ENCODE results near the gene ELAC2.
"Not testable (repeated sequence)": the region's sequence is repeated elsewhere in the genome, so short reads cannot be mapped to it uniquely, and the experiment has no call there.

ELAC2 gene

DNA sequence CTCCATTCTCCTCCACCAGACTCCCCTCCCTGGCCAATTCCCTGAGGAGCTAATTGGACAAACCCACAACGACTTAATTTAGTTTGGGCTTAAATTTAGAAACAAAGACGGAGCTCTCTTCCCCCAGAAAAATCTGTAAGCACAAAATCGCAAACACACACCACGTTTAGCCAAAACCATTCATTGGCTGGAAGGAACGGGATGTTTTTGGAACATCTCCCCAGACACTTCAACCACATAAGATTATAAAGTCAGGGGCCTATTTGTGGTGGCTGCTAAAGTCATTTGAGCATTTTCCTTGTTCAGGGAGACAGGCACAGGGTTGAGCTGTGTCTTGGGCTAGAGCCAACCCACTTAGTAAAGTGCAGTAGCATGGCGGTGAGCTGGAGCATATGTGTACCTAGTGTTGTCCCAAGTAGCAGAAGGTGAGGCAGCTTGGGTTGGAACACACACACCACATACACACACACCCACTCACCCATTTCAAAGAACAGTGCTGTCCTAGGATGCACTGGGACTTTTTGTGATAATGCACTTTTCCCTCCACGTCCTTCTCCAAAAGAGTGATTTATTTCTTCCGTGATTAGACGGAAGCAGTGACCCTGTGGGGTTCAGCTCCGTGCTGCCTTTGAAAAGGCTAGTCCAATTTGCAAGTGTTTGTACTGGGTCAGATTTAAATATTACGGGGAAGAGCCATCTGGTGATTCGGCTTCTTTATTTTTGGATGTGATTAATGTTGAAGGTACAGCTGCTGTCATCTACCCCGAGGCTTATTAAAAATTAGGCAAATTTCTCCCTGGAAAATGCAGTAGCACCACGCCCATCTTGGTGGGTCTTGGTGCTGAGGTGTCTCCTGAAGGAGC lies 32.2 kb downstream of the ELAC2 start:
- DNase-seq: peak; percentile 64

DNA sequence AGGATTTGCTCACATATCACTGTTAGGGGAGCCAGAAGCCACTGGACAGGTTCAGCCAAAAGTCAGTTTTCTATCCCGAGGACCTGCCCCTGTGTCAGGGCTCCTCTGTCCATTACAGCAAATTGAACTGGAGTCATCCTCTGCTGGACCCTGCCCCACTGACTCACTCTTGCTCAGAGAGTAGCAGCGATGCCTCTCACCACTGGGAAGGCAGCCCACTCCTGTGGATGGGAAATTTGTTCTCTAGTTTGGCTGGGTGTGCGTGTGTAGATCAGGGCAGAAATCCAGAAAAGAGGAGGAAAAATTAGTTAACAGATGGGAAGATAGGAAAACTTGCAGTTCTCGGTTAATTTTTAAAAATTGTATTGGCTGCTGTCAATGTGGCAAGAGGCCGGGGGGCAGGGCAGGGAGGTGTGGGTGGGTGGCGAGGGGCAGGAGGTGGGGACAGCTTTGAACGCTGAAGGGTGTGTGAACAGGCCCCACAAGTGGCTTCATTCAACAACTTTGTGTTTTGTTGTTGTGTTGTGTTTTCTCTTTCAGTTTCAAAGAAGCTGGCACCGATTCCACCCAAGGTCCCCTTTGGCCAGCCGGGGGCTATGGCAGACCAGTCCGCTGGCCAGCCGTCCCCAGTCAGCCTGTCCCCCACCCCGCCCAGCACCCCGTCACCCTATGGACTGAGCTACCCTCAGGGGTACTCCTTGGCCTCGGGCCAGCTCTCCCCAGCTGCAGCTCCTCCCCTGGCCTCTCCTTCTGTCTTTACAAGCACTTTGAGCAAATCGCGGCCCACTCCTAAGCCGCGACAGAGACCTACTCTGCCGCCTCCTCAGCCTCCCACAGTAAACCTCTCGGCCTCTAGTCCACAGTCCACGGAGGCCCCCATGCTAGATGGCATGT lies 33.6 kb downstream of the ELAC2 start:
- no peak for DNase-seq

DNA sequence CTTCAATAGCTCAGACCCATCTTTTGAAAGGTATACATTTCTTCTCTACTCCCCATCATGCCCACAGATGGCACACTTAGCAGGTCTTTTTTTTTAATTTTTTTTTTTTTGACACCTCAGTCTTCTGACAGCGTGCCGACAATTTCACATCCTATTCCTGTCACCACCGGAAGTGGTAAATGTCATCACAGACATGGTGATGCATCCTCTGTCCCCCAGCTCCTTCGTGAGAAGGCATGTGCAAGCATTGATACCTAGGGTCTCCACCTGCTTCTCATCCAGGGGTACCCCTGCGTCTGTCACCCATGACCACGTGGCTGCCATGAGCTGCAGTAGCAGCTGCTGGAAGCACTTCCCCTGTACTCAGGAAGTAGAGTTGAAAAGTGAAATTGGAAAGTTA lies 35.6 kb downstream of the ELAC2 start:
- no peak for DNase-seq

DNA sequence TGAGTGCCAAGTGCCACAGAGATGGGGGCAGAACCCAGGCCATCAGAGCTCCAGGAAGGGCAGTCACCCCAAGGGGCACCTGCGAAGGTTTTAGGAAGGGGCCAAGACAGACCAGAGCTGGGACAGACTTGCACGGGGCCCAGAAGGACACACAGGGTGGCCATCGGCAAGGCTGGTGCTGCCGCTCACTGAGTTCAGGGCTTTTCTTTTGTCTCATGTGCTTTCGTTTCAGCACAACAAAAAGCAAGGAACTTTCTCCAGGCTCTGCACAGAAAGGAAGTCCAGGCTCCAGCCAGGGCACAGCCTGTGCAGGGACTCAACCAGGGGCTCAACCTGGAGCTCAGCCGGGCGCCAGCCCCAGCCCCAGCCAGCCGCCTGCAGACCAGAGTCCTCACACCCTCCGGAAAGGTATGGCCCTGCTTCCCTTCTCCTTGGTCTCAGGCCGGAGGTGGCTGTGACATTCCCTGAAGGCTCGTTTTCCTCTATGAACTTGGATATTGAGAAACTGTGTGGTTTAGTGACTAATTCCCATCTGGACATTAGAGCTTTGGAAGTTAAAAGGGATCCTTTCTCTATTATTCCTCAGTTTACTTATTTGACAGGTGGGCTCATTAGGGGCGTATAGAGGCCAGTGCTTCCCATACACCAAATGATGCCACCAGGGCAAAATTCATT lies 37.9 kb downstream of the ELAC2 start:
- DNase-seq: no peak

DNA sequence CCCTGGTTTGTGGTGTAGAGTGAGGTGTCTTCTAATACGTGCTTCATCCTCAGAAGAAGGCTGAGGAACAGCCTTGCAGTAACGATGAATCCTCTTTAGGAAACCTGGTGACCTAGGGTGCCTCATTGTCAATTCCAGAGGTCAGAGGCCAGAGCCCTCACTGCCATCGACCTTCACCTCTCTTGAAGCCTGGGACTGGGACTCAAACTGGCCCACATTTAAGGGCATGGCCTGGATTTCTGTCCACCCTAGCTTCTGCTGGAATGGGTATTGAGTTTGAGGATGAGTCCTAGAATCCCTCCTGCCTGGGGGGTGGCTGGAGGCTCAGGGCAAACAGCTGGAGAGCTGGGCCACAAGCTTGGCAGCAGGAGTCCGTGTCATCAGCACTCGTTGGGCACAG lies 38.6 kb downstream of the ELAC2 start:
- no peak for DNase-seq

DNA sequence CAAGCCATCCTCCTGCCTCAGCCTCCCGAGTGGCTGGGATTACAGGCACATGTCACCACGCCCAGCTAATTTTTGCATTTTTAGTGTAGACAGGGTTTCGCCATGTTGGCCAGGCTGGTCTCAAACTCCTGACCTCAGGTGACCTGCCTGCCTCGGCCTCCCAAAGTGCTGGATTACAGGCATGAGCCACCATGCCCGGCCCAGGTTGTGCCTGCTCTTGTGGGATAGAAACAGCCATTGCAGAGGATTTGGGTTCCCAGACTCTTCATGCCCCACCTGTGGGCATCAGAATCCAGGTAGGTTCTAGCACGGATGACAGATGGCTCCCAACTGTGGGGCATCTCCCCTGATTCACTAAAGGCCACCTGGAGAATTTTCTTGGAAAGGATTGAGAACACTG lies 39.0 kb downstream of the ELAC2 start:
- not testable (repeated sequence) for DNase-seq

DNA sequence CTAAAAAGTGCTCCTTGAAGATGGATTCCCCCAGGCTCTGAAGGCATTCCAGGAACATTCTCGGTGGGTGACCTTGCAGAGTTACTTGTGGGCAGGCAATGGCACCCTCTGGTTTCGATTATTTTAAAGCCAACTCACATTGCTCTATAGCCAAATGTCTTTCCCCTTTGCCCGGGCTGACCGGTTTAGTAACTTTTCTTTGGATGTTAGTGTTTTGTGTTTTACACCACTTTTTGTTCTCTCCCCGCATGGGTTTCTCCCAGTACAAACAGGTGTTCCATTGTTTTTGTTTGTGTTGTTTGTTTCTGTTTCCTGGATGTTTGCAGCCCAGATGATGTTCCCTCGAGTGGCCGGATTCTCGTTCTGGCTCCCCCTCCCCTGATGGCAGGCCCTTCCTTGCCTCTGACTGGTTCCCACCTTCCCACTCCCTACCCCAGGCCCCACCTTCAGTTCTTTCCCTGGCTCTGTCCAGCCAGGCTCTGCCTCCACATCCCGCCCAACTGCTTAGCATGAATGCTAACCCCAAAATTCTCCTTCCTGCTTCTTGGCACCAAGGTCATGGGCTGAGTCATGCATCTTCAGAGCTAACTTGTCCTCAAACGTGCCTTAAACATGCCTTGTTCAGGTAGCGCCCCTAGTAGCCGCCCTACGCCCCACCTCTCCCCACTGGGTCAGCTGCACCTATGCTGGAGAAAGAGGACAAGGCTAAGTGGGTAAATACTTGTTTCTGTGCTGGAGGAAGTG lies 40.6 kb downstream of the ELAC2 start:
- no peak for DNase-seq

DNA sequence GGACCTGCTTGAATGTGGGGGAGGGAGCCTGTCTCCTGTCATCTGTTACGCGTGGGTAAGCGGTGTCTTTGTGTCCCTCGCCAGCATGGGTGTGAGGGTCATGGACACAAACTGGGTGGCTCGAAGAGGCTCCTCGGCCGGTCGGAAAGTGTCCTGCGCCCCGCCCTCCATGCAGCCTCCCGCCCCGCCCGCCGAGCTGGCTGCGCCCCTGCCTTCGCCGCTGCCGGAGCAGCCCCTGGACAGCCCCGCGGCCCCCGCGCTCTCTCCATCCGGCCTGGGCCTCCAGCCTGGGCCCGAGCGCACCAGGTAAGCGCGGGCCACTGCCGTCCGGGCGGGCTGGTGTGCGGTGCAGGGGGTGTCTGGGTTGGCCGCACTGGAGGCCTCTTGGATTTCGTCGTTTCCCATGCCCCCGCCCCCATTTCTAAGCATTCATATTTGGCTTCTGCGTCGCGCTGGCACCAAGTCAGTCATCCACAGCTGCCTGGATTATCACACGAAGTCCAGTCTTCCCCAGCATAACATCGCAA lies 43.8 kb downstream of the ELAC2 start:
- no peak for DNase-seq

DNA sequence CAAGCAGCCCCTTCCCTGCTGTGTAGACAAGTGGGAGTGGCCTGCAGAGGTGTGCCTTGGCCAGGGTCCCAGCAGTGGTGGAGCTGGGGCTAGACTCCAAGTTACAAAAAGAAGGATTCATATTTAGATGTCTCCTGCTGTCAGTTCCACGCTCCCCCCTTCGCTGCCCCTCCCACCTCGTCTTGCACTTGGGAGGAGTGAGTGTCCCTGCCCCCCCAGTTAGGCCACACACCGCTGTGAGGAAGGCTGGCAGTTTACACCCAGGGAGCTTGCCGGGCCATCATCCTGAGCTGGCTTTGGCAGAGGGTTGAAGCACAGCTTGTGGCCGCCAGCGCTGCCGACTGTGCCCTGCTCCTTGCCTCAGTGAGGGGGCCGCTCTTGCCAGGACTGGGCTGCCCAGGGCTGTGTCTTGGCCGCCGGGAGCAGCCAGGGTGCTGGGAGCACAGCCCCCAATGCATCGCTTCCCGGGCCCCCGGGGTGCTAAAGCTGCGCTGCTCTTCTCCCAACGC lies 44.3 kb downstream of the ELAC2 start:
- no peak for DNase-seq

DNA sequence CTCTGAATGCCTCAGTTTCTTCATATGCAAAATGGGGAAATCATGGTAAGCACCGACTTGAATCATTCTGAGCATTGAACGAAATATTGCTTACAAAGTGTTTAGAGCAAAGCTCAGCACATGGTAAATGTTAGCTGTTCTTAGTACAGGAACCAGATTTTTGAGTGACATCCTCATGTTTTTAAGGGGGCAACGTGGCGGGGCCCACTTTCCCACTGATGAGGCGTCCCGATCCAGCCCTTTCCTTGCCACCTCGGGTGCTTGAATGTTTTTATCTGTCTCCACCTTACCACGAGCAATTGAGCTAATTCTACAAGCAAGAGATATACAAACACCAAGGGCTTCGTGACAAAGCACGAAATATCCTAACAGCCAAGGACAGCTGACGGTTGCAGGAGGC lies 49.9 kb downstream of the ELAC2 start:
- DNase-seq: no peak

DNA sequence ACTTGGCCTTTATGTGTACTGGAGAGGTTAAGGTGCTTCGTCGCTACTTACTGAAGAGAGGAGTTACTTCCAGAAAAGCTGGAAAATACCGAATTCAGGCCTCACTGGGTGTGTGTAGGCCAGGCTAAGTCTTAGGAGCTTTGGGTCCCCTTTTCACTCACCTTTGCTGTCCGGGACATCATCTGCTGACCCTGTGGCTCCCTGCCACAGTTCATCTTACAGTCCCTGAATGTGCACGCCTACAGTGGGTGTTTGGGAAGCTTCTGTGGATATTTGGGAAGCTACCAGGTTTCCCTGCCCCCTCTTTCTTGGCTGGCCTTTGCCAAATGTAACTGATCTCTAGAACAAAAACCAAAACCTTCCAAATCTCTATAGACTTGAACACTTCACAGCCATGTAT lies 51.4 kb downstream of the ELAC2 start:
- no peak for DNase-seq

DNA sequence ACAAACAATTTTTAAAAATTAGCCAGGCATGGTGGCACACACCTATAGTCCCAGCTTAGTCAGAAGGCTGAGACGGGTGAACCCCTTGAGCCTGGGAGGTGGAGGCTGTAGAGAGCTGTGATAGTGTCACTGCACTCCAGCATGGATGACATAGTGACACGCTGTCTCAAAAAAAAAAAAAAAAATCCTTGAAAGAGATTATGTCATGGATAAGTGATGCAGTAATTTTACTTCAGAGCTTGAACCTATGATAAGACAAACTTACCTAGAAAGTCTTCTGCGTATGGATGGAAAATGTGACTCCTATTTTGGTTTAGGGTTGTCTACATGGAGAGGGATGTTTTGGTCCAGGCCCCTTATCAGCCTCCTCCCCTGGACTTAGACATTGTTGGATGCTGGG lies 51.8 kb downstream of the ELAC2 start:
- DNase-seq: no peak

DNA sequence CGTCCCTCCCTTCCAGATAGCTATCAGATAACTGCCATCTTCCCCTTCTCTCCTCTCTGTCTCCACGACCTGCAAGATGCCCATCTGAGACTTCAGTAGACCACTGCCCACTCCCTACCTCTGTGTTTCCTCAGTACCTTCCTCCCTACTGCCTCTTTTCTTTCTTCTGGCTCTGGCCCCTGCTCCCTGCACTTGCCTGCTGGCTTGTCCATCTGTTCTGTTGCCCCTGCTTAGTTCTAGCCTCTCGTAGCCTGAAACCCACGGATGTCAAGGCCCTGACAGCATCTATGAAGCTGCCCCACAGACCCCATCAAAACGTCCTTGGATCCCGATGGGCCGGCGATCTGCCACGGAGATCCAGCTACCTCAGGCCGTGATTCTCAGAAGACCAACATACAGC lies 53.0 kb downstream of the ELAC2 start:
- no peak for DNase-seq

DNA sequence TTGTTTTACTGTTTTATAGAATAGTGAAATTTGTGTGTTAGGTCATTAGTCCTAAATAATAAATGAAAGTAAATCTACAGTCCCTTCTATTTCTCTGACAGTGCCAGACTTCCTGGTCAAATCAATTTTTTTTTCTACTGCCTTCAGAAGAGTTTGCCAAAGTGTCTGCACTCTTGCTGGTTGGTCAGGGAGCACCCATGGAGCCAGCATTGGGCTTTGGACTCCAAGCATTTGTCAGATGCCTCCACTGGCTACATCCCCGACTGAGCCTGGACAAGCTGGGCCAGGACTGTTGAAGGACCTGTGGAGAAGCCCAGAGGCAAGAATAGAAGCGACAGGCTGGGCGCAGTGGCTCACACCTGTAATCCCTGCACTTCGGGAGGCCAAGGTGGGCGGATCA lies 53.7 kb downstream of the ELAC2 start:
- DNase-seq: no peak

DNA sequence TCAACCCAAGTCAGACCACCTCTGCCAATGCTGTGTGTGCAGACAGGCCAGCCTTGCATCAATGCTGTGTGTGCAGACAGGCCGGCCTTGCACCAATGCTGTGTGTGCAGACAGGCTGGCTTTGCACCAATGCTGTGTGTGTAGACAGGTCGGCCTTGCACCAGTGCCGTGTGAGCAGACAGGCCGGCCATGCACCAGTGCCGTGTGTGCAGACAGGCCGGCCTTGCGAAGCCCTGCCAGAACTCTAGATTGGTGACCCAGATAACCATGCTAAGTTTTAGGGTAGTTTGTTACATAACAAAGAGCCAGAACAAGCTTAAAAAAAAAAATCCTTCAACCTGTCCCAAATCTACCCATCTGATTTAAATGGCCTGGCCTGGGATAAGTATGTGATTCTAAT lies 54.3 kb downstream of the ELAC2 start:
- no peak for DNase-seq

DNA sequence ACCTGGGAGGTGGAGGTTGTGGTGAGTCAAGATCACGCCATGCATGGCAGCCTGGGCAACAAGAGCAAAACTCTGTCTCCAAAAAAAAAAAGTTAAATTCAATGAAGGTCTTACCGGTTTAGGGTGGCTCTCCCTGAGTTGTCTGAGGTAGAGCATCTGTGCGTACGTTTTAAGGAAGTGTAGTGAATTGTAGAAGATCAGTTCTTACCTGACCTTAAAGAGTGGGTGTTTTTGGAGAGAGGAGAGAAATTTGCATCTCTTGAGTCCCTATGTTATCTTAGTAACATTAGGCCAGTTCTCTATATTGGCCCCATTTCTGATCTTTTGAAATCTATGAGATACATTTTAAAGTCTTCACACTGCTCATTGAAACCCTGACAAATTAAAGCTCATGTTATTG lies 56.2 kb downstream of the ELAC2 start:
- no peak for DNase-seq

DNA sequence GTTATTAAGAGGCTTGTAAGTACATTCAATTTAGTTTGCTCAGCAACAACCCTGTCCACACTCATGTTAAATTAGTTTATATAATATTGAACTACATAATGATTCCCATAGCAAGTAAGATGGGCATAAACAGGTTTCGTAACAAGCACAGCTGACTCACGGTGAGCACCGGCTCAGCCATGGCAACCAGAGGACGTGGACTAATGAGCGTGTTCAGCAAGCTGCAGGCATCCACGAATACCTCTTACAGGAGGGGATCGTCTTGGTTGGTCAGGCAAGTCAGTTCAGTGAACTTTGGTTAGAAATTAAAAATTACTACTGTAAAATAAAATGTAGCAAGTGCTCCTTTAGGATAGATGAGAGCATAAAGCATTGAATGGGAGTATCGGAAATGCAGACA lies 58.4 kb downstream of the ELAC2 start:
- DNase-seq: no peak

DNA sequence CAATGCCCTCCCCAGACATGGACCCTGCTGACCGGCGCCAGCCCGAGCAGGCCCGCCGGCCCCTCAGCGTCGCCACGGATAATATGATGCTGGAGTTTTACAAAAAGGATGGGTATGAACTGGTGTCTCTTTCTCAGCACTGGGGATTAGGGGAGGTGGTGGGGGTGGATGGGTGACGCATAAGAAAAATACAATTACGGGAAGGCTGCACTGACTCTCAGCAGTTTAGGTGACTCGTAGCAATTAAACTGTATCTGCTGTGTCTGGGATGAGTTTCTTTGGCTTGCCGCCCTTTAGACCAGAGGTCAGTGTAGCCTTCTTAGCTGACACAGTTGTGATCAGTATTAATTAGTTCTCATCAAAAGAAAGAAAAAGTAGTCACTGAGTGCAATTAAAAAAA lies 59.0 kb downstream of the ELAC2 start:
- DNase-seq: no peak

DNA sequence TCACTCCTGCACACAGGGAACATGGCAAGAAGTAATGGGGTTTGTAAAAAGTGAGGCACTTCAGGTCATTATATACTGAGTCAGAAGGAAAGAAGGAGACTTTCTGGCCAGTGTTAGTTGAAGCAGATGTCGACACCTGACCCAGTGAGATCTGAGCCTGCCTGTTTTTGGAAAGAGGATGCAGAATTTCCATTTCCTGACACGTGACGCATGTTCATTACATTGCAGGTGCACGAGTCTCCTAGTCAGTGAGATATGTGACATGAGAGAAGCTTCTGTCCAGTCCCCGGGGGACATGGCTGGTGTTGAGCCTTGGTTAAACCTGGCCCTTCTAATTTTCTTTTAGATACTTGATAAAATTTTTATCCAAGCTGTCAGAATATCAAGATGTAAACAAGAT lies 62.3 kb downstream of the ELAC2 start:
- DNase-seq: no peak

DNA sequence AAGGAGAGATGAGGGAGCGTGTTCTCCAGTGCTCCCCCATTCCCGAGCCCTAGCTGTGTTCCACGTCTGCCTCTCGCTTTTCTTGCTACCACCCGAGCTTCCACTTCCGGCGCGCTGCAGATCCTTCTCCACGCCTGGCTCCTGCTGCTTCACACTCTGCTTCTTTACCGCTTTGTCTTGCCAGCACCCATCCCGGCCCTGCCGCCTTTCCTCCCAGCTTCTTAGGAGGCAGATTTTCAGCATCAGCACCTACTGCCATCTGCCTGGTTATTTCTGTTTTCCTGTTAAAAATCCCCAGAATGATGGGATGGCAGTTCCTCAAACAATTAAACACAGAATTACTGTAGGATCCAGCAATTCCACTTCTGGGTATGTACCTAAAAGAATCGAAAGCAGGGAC lies 64.7 kb downstream of the ELAC2 start:
- no peak for DNase-seq

DNA sequence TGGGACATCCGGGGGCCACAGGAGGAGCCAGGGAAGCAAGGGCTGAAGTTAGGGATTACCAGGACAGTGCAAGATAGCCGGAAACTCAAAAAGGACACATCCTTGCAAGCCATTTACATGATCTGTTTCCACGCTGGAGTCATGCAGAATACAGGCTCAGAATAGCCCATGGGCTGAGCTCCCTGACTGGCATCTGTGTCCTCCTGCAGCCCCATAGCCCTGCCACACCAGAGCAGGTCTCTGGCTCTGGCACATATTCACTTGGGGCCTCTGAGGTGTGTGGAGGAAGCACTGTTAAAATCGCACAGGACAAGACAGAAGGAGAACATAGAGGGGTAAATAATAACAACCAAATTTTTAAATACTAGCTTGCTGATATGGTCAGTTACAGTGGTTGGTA lies 65.8 kb downstream of the ELAC2 start:
- no peak for DNase-seq

DNA sequence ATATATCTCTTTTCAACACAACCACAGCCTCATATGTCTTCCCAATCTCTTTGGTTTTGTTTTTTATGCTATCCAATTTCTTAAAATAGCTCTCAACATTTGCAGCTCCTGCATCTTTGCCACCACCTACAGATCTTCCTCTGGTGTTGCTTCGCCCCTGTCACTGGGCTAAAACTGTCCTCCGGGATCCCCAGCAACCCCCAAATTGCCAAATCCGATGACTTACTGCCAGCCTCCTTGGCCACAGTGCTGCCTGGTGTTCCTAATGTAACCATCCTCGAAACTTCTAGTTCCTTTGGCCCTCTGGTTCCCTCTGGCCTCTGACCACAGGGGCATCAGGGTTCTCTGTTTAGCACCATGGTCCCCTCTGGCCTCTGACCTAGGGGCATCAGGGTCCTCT lies 70.8 kb downstream of the ELAC2 start:
- no peak for DNase-seq

Data from DMS79 treated with DMSO at 0.1 percent for 48 hours (cell line).